GM19372 (cell line): ENCODE results near the gene GAL3ST3.

Experiments used
- ATAC-seq: cut with Tn5 transposase; IDR thresholded peaks from one replicate; pipeline ENCODE4 v1.9.1; 2021; ENCODE audit warnings: mild to moderate bottlenecking, low read depth, moderate library complexity; ENCODE audit not compliant: unreplicated experiment

Gene GAL3ST3

DNA sequence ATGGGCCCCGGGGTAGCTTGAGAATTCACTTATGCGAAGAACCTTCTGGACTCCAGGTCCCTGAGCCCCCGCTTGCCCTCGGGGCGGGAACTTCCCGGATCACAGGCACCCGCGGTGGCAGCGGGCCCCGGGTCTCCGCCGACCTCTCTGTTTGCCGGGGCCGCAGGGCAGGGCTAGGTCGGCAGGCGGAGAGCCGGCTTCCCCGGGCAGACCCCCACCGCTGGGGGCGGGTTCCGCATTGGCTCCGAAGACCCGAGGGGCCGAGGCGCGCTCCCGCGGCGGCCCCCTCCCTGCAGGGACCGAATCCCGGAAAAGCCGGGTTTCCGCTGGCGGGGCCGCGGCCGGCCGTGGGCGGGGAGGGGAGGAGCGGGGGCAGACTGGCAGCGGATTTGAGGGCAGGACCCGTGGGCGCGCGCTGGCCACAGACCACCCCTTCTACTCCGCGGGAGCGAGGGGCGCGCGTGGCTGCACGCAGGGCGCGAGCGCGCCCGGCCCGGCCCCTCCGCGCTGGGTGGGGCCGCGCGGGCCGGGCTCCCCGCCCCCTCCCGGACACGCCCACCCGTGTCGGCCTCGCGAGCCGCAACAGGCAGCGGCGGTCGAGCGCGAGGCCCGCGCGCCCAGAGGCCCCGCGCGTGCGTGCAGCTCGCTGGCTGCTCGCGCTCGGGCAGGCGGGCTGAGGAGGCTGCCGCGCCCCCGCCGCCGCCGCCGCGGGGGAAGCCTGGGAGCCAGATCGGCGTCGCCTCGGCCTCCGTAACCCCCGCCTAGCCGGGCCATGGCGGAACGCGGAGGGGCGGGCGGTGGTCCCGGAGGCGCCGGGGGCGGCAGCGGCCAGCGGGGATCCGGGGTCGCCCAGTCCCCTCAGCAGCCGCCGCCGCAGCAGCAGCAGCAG lies 21.0 kb upstream of the GAL3ST3 start, which contains the start of gene PACS1:
Gene PACS1, plus strand, starts transcription at position 558 of the 889 bp plus-strand sequence. Its CDS starts 215 bp downstream, at position 773.
- peak; percentile 62 for ATAC-seq

DNA sequence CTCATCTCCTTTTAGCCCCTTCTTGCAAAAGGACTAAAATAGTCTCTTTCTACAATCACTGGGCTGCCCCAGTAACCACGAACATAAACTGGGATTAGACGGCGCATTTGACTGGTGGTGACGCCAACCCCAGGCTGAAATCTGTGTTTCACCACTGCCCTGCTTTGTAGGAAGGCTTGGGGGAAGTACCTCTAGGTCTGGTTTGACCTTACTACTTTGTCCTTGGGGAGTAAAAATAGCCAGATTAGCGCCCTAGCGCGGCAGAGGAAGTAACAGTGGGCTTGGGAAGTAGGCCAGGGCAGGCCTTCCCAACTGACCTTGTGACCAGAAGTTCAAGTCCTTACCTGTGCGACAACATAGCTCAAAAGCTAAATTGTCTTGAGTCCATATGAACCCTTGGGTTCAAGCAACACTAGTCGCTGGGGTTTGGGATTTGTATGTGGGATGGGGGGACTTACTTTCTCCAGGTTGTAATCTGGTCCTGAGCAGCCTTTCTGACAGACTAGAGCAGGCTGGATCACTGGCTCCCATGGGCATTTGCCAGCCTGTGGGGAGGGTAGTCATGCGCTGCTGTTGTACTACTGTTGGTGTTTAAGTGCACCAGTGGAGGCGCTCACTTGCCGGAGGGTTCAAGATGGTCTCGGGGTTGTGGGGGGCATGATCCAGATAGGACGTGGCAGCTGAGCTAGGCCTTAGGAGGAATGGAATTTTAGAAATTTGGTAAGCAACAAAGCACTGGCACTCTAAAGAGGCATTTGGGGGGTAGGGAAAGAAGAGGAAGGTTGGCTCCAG lies 20.2 kb upstream of the GAL3ST3 start:
- no peak for ATAC-seq

DNA sequence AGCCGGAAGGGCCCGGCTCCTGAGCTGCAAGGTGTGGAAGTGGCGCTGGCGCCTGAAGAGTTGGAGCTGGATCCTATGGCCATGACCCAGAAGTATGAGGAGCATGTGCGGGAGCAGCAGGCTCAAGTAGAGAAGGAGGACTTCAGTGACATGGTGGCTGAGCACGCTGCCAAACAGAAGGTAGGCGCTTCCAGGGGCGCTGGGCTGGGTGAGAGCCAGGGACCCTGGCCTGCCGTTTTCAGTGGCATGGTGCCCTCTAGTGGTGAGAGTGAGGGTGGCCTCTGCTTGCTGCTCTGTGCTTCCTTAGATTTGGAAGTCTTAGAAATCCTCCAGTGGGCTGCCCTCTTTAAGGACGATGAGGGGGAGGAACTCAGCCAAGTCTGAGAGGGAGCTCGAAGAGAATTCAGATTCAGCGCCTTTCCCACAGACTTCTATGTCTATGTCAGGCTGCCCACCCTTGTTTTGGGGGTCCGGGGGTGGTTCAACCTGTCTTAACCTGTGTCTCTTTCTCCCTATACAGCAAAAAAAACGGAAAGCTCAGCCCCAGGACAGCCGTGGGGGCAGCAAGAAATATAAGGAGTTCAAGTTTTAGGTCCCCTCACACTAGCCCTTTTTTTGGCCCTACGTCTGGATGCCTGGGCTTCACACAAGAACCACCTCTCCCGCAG lies 19.3 kb upstream of the GAL3ST3 start:
- no peak for ATAC-seq

DNA sequence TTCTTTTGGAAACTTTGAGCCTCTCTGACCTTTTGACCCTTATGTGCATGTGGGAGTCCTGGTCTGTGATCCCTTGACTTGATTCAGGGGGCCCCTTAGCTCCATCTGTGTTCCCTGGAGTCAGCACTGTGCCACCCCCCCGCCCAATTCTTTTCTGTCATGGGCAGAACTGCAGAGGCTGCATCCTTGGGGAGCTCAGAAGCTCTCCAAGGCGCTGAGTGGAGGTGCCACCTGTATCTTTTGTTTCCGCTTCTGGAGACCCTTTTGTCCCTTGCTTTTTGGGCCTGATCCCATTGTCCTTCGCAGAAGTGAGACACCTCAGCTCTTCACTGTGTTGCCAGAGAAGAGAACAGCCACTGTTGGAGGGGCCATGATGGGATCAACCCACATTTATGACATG lies 18.7 kb upstream of the GAL3ST3 start:
- no peak for ATAC-seq

- ATAC-seq: no peak
Measured at GRCh38 chr11:66066751-66067150, 17.8 kb upstream of the GAL3ST3 start.

GRCh38 chr11:66064571-66064970 lies 15.6 kb upstream of the GAL3ST3 start:
- no peak for ATAC-seq

DNA sequence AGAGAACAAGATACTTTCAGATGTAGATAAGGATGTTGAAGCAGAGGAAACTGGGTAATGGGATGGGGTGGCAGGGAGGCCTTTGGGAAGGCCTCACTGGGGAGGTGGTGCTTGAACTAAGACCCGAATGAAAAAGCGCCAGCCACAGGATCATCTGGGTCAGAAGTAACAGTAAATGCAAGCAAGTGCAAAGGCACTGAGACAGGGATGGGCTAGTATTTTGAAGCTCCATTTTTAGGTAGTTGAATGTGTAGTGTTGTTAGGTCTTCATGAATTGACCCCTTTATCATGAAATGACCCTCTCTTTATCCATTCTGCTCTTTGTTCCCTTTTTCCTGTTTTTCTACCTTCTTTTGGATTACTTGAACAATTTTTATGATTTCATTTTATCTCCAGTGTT lies 14.9 kb upstream of the GAL3ST3 start:
- no peak for ATAC-seq

DNA sequence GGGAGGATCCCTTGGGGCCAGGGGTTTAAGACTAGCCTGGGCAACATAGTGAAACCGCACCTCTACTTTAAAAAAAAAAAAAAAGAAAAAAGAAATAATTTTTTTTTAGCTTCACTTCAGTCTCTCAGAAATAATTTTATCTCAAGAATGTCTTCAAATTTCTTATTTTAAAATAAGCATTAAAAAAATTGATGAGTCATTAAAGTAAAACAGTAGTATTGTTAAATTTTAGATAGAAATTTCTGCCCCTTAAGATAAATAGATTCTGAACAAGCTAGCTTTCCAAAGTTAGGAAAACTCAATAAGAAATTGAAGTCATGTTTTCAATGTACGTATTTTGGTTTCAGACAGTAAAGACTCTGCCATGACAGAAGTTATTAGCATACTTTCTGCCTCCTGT lies 13.4 kb upstream of the GAL3ST3 start:
- ATAC-seq: no peak

DNA sequence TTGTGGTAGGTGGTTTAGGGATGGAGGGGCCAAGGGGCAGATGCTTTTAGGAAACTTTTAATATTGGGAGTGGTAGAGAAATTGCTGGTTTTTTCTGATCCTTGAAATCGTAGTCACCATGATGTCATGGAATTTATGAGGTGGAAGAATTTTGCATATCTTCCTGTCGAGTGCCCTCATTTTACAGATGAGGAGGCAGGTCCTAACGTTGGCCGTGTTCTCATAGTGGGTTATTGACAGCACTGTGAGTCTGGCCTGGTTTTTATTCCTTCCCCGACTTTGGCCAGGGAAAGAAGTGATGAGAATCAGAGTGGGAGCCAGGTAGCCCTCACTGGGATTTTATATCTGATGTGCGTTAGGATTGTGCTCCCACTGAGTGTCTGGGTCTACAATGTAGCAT lies 12.3 kb upstream of the GAL3ST3 start:
- no peak for ATAC-seq

- no peak for ATAC-seq
Measured at GRCh38 chr11:66059966-66060680, 11.2 kb upstream of the GAL3ST3 start.

GRCh38 chr11:66056501-66056900 lies 7.5 kb upstream of the GAL3ST3 start:
- no peak for ATAC-seq

GRCh38 chr11:66055021-66055420 lies 6.1 kb upstream of the GAL3ST3 start:
- no peak for ATAC-seq

- no peak for ATAC-seq
Measured at GRCh38 chr11:66052664-66052982, 3.7 kb upstream of the GAL3ST3 start.

DNA sequence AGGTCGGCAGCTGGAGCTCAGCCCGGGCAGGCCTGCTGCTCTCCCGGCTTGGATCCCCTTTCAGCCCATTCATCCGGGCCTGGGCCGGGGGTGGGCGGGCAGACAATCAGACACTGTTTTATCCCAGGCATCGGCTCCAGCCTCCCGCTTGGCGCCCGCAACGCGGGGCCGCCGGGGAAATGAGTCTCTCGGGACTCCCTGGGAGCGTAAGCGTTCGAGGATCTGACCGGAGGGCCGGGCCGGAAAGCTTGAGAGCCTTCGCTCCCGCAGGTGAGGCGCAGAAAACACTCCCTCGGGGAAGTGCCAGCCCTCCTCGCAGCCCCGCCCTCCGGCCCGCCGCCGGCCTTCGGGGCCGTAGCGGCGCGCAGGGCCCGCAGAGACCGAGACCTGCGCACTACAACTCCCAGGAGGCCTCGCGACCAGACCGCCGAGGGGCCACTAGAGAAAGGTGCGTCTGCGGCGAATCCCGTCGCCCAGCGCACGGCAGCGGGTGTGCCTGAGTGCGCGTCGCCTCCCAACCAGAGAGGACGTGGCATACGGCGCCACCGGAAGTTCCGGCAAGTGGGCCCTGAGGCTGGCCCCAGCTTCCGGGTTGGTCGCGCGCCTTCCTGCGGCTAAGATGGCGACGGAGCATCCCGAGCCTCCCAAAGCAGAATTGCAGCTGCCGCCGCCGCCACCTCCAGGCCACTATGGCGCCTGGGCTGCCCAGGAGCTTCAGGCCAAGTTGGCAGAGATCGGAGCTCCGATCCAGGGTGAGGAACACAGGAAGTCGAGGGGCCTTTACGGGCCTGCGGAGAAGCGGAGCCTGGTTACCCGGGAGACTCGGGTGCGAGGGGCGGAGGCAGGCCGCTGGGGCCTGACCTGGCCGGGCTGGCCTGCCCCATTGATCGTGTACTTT lies 3.1 kb upstream of the GAL3ST3 start, which contains the start of gene SF3B2:
Gene SF3B2, plus strand, starts transcription at position 599 of the 898 bp plus-strand sequence. Its CDS starts 21 bp downstream, at position 620.
- ATAC-seq: peak; percentile 99

DNA sequence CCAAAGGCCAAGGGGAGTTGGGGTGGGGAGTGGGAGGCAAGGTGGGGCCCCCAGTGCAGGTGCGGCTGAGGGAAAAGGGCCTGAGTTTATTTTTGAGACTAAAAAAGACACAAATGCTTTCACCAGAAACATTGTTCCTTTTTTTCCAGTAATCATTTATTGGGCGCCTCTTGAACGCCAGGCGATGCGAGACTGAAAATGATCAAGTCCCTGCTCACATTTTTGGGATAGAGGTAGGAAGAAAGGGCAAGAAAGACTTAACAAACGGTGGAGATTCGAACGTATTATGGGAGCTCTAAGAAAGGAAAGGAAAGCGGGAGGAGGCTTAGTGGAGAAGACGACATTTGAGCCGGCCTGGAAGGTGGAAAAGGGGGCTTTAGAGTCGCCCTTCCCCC lies 2.4 kb upstream of the GAL3ST3 start:
- ATAC-seq: no peak

GRCh38 chr11:66050581-66051231 lies 1.7 kb upstream of the GAL3ST3 start:
- no peak for ATAC-seq

DNA sequence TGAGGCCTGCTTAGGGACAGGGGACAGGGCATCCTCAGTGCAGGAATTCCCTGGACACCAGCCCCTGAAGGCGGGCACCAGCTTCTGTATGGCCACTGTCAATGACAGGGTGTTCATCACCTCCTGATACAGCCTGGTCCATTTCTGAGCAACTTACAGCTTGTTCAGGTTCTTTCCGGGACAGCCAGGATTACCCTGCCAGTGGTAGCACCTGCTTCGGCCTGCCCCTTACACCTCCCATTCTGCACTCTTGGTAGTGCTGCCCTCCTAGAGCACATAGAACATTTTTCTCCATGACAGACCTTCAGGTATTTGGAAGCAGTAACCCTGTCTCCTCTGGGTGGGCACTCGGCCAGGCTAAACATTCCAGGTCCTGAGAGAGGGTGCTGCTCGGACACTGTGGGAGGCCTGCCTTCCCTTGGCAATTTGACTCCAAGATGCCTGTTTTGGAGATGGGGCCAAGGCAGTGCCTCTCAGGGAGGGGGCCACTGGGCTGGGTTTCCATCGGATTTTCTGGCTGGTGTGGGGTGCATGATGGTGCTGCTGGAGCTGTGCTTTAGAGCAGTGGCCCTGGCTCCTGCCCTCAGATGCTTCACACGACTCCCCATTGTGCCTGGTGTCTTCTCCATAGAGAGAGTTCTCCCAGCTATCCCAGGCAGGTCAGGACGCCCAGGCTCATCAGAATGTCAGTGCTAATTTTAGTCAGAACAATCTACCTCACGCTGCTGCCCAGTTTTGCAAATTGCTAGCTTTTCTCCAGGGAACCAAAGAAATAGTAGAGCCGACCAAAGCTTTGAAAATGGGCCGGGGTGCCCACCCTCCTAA lies 1.2 kb downstream of the GAL3ST3 start:
- no peak for ATAC-seq

DNA sequence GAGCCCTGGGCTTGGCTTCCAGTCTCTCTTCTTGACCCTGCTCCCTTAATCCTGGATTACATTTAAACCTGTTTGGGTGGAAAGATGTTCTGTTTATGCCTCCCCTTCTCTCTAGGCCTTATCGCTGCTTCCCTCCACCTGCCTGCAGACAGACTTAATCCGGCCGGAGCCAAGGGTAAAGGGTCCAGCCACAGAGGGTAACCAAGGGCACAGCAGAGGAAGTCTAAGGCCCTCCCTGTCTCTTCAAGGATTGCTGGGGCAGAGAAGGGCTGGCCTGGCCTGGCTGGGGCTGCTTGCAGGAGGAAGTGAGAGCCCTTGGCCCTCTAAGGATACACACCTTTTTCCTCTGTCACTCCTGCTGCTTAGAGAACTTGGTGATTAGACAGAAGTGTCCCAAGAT lies 2.1 kb downstream of the GAL3ST3 start:
- ATAC-seq: no peak
